ENCODE results near the gene INPP5A.

The INPP5A gene

GRCh38 chr10:132802048-132802447 lies 264.5 kb downstream of the INPP5A start:
- no peak for DNase-seq (ENCODE audit: low spot score)

GRCh38 chr10:132802694-132803320 lies 265.2 kb downstream of the INPP5A start:
- DNase-seq (ENCODE audit: low spot score) = no peak

GRCh38 chr10:132803416-132804210 lies 266.0 kb downstream of the INPP5A start:
- DNase-seq (ENCODE audit: low spot score) = no peak

GRCh38 chr10:132804287-132804686 lies 266.7 kb downstream of the INPP5A start:
- DNase-seq (ENCODE audit: low spot score) = no peak

GRCh38 chr10:132804785-132805426 lies 267.3 kb downstream of the INPP5A start:
- DNase-seq (ENCODE audit: low spot score) = no peak

GRCh38 chr10:132805599-132805998 lies 268.0 kb downstream of the INPP5A start:
- no peak for DNase-seq (ENCODE audit: low spot score)

GRCh38 chr10:132806110-132806509 lies 268.5 kb downstream of the INPP5A start:
- no peak for DNase-seq (ENCODE audit: low spot score)

GRCh38 chr10:132806561-132807003 lies 269.0 kb downstream of the INPP5A start:
- DNase-seq (ENCODE audit: low spot score) = no peak

- DNase-seq (ENCODE audit: low spot score) = no peak
Observed at GRCh38 chr10:132807621-132808049, 270.0 kb downstream of the INPP5A start.

- no peak for DNase-seq (ENCODE audit: low spot score)
Observed at GRCh38 chr10:132808383-132809231, 271.0 kb downstream of the INPP5A start.

GRCh38 chr10:132809232-132810140 lies 271.9 kb downstream of the INPP5A start:
- DNase-seq (ENCODE audit: low spot score) = no peak

GRCh38 chr10:132810141-132810806 lies 272.7 kb downstream of the INPP5A start:
- DNase-seq (ENCODE audit: low spot score) = no peak

- no peak for DNase-seq (ENCODE audit: low spot score)
Observed at GRCh38 chr10:132810807-132811700, 273.5 kb downstream of the INPP5A start.

- no peak for DNase-seq (ENCODE audit: low spot score)
Observed at GRCh38 chr10:132811891-132812481, 274.4 kb downstream of the INPP5A start.

GRCh38 chr10:132812520-132812919 lies 274.9 kb downstream of the INPP5A start:
- DNase-seq (ENCODE audit: low spot score) = no peak

GRCh38 chr10:132813001-132813401 lies 275.4 kb downstream of the INPP5A start:
- DNase-seq (ENCODE audit: low spot score) = no peak

- no peak for DNase-seq (ENCODE audit: low spot score)
Observed at GRCh38 chr10:132813560-132814468, 276.2 kb downstream of the INPP5A start.

GRCh38 chr10:132814469-132814856 lies 276.9 kb downstream of the INPP5A start:
- DNase-seq (ENCODE audit: low spot score) = no peak
